ENCODE measurements around the gene PDSS2.

PDSS2 gene

GRCh38 chr6:107259951-107260350 is 199.4 kb downstream of the PDSS2 start:
- no peak for DNase-seq

- no peak for DNase-seq
Measured at GRCh38 chr6:107248147-107248546, 211.2 kb downstream of the PDSS2 start.

GRCh38 chr6:107246972-107247615 is 212.3 kb downstream of the PDSS2 start:
- DNase-seq, result no peak

- no peak for DNase-seq
Measured at GRCh38 chr6:107246249-107246971, 213.0 kb downstream of the PDSS2 start.

- DNase-seq, result no peak
Measured at GRCh38 chr6:107244742-107245480, 214.5 kb downstream of the PDSS2 start.

- no peak for DNase-seq
Measured at GRCh38 chr6:107244082-107244741, 215.2 kb downstream of the PDSS2 start.

GRCh38 chr6:107243471-107243870 is 215.9 kb downstream of the PDSS2 start:
- no peak for DNase-seq

- no peak for DNase-seq
Measured at GRCh38 chr6:107237992-107238660, 221.2 kb downstream of the PDSS2 start.

- DNase-seq, result no peak
Measured at GRCh38 chr6:107235511-107235910, 223.9 kb downstream of the PDSS2 start.

GRCh38 chr6:107235007-107235406 is 224.4 kb downstream of the PDSS2 start:
- DNase-seq, result no peak

- DNase-seq, result no peak
Measured at GRCh38 chr6:107231243-107231642, 228.1 kb downstream of the PDSS2 start.

GRCh38 chr6:107230448-107230847 is 228.9 kb downstream of the PDSS2 start:
- DNase-seq, result no peak

- DNase-seq, result no peak
Measured at GRCh38 chr6:107230024-107230423, 229.3 kb downstream of the PDSS2 start.

GRCh38 chr6:107228754-107229153 is 230.6 kb downstream of the PDSS2 start:
- DNase-seq, result no peak

- no peak for DNase-seq
Measured at GRCh38 chr6:107221519-107221918, 237.8 kb downstream of the PDSS2 start.

- no peak for DNase-seq
Measured at GRCh38 chr6:107219851-107220250, 239.5 kb downstream of the PDSS2 start.

- DNase-seq, result no peak
Measured at GRCh38 chr6:107218142-107218541, 241.2 kb downstream of the PDSS2 start.

- DNase-seq, result no peak
Measured at GRCh38 chr6:107217248-107217647, 242.1 kb downstream of the PDSS2 start.

GRCh38 chr6:107216197-107216933 is 243.0 kb downstream of the PDSS2 start:
- DNase-seq, result no peak

GRCh38 chr6:107215334-107215733 is 244.0 kb downstream of the PDSS2 start:
- no peak for DNase-seq

- no peak for DNase-seq
Measured at GRCh38 chr6:107214655-107215054, 244.7 kb downstream of the PDSS2 start.
